IPS DF 6.9 (cell line): ENCODE data around the gene SIT1.

ENCODE experiments used
- DNase-seq: peaks from one replicate; pipeline ENCODE4 v3.0.0-alpha.2; 2013; ENCODE audit warnings: low read depth, low spot score
- H3K27ac ChIP-seq: one replicate; pipeline ENCODE4 v1.5.1; 2013; ENCODE audit warnings: low read length, control low read depth
- H3K27me3 ChIP-seq: 2 replicates; pipeline ENCODE4 v1.6.1; 2013; ENCODE audit warnings: mild to moderate bottlenecking, low read length; ENCODE audit not compliant: control insufficient read depth, insufficient read depth
- H3K36me3 ChIP-seq: 2 replicates; pipeline ENCODE4 v1.6.1; 2013; ENCODE audit warnings: low read length; ENCODE audit not compliant: control insufficient read depth, insufficient read depth
- H3K4me1 ChIP-seq: 2 replicates; pipeline ENCODE4 v1.6.1; 2013; ENCODE audit warnings: low read length; ENCODE audit not compliant: control insufficient read depth, insufficient read depth
- H3K4me3 ChIP-seq: 2 replicates; pipeline ENCODE4 v1.5.1; 2013; ENCODE audit warnings: mild to moderate bottlenecking, low read length
- H3K9me3 ChIP-seq: 2 replicates; pipeline ENCODE4 v1.6.1; 2013; ENCODE audit warnings: low read length, inconsistent platforms; ENCODE audit not compliant: control insufficient read depth, insufficient read depth
- WGBS: extraction: QIAGEN DNeasy Blood & Tissue Kit; methylation state at CpG from one replicate; pipeline ENCODE4 v1.1.7; 2013; ENCODE audit warnings: mixed read lengths, missing lambda C conversion rate; ENCODE audit not compliant: insufficient read length, insufficient coverage; 5-methylcytosine and 5-hydroxymethylcytosine counted together

The SIT1 gene

GRCh38 chr9:35673132-35674024 lies 22.6 kb upstream of the SIT1 start, which contains the start of gene CA9:
Gene CA9, plus strand, starts transcription at chr9:35673928. Its CDS starts 32 bp downstream, at chr9:35673960.
- no CpG with 5 or more reads among the region's 10 CpGs for WGBS
- DNase-seq: no peak
- H3K4me3 ChIP-seq: no peak within 1 kb of the TSS

GRCh38 chr9:35669331-35670145 lies 18.8 kb upstream of the SIT1 start:
- H3K27ac ChIP-seq: no peak overlapping the region
- no CpG with 5 or more reads among the region's 6 CpGs for WGBS

More at GRCh38 chr9:35673132-35674024, 22.6 kb upstream of the SIT1 start, which contains the start of gene CA9:
- Histone ChIP-seq H3K4me1 (no peaks in the 10 kb centered on the region; the same call in 1 of the 2 replicates), H3K27me3 (no peaks in the 10 kb centered on the region; the same call in 1 of the 2 replicates), H3K36me3 (no peaks in the 10 kb centered on the region), H3K27ac (no peak within 1 kb of the TSS), H3K9me3 (no peaks in the 10 kb centered on the region)

GRCh38 chr9:35667939-35668338 lies 17.2 kb upstream of the SIT1 start:
- no peak for DNase-seq

More at GRCh38 chr9:35669331-35670145, 18.8 kb upstream of the SIT1 start:
- no peak for DNase-seq
- Histone ChIP-seq H3K9me3 (no peaks in the 10 kb centered on the region), H3K36me3 (no peaks in the 10 kb centered on the region), H3K27me3 (no peaks in the 10 kb centered on the region; the same call in 1 of the 2 replicates), H3K4me1 (no peaks in the 10 kb centered on the region), H3K4me3 (no peak overlapping the region)

GRCh38 chr9:35666549-35666948 lies 15.8 kb upstream of the SIT1 start:
- Histone ChIP-seq H3K27ac (no peak overlapping the region), H3K9me3 (no peaks in the 10 kb centered on the region), H3K4me3 (no peak overlapping the region), H3K4me1 (no peaks in the 10 kb centered on the region), H3K36me3 (no peaks in the 10 kb centered on the region), H3K27me3 (no peaks in the 10 kb centered on the region)
- no peak for DNase-seq
- no CpG with 5 or more reads among the region's 5 CpGs for WGBS

More at GRCh38 chr9:35667939-35668338, 17.2 kb upstream of the SIT1 start:
- Histone ChIP-seq H3K4me3 (no peak overlapping the region), H3K9me3 (no peaks in the 10 kb centered on the region), H3K36me3 (no peaks in the 10 kb centered on the region), H3K27me3 (no peaks in the 10 kb centered on the region), H3K27ac (no peak overlapping the region), H3K4me1 (no peaks in the 10 kb centered on the region)
- no CpG with 5 or more reads among the region's 3 CpGs for WGBS

- no peaks in the 10 kb centered on the region for H3K9me3 ChIP-seq
- H3K27me3 ChIP-seq: no peaks in the 10 kb centered on the region
- H3K4me1 ChIP-seq: no peaks in the 10 kb centered on the region
- H3K36me3 ChIP-seq: peaks cover under 1% of the 10 kb centered on the region
- DNase-seq: no peak
- H3K4me3 ChIP-seq: no peak overlapping the region
- H3K27ac ChIP-seq: no peak overlapping the region
- no CpG with 5 or more reads among the region's 1 CpG for WGBS
These were observed 15.3 kb upstream of the SIT1 start for GRCh38 chr9:35666045-35666444.

- Histone ChIP-seq H3K4me3 (peak overlapping the region; percentile 60; the same call in 1 of the 2 replicates), H3K27ac (no peak overlapping the region), H3K4me1 (no peaks in the 10 kb centered on the region), H3K36me3 (peaks cover 6% of the 10 kb centered on the region), H3K27me3 (no peaks in the 10 kb centered on the region), H3K9me3 (no peaks in the 10 kb centered on the region)
- 100% methylated on average over 2 of the region's 5 CpGs for WGBS
- no peak for DNase-seq
These were observed 14.7 kb upstream of the SIT1 start for GRCh38 chr9:35665471-35665818.

- Histone ChIP-seq H3K27ac (no peak within 1 kb of the TSS), H3K9me3 (no peaks in the 10 kb centered on the region), H3K36me3 (peaks cover 6% of the 10 kb centered on the region), H3K4me3 (peak within 1 kb of the TSS; percentile 60), H3K27me3 (no peaks in the 10 kb centered on the region), H3K4me1 (no peaks in the 10 kb centered on the region)
- no CpG with 5 or more reads among the region's 58 CpGs for WGBS
- no peak for DNase-seq
These were observed 14.1 kb upstream of the SIT1 start, which contains the start of gene ARHGEF39 for GRCh38 chr9:35664531-35665470. Gene ARHGEF39, minus strand, starts transcription at chr9:35665195. Its CDS starts 26 bp downstream, at chr9:35665169.

GRCh38 chr9:35662437-35662836 lies 11.7 kb upstream of the SIT1 start:
- no peak overlapping the region for H3K4me3 ChIP-seq
- DNase-seq: no peak
- H3K27me3 ChIP-seq: no peaks in the 10 kb centered on the region
- H3K4me1 ChIP-seq: no peaks in the 10 kb centered on the region
- WGBS: no CpG with 5 or more reads among the region's 7 CpGs
- no peaks in the 10 kb centered on the region for H3K9me3 ChIP-seq
- H3K27ac ChIP-seq: no peak overlapping the region
- peaks cover 6% of the 10 kb centered on the region for H3K36me3 ChIP-seq

GRCh38 chr9:35661756-35662350 lies 11.1 kb upstream of the SIT1 start:
- no peak for DNase-seq
- no peak overlapping the region for H3K27ac ChIP-seq
- no peaks in the 10 kb centered on the region for H3K4me1 ChIP-seq
- H3K9me3 ChIP-seq: no peaks in the 10 kb centered on the region
- H3K36me3 ChIP-seq: peaks cover 6% of the 10 kb centered on the region
- WGBS: no CpG with 5 or more reads among the region's 3 CpGs
- H3K4me3 ChIP-seq: no peak overlapping the region
- no peaks in the 10 kb centered on the region for H3K27me3 ChIP-seq
